Vagina (tissue), 2 donors: ENCODE measurements around the gene ZNF567.

Experiments used
- CTCF ChIP-seq, 3 experiments: fragments of 450-650 bp in 2 of 3; fragments of 200-600 bp in 1 of 3; sonication (generic) in 1 of 3; IDR thresholded peaks; one replicate each; pipeline ENCODE4 v1.5.1; 2017 to 2019; ENCODE audit warnings: antibody characterized with exemption in 3 of 3, mild to moderate bottlenecking in 2 of 3, moderate library complexity in 2 of 3
- POLR2A ChIP-seq, 2 donors: fragments of 450-650 bp; IDR thresholded peaks; one replicate each; pipeline ENCODE4 v1.6.1; 2017; ENCODE audit warnings: antibody characterized with exemption in 2 of 2, mild to moderate bottlenecking in 2 of 2, moderate library complexity in 2 of 2
- POLR2AphosphoS5 ChIP-seq, 2 donors: sonication (generic); formaldehyde crosslinking; IDR thresholded peaks; one replicate each; pipeline ENCODE4 v1.9.0; 2017; ENCODE audit warnings: antibody characterized with exemption in 2 of 2, mild to moderate bottlenecking in 2 of 2, low read depth in 1 of 2; ENCODE audit not compliant: insufficient read depth in 1 of 2

GRCh38 chr19:36686365-36687213, 823 bp upstream of the ZNF567 start:
- TF ChIP-seq CTCF (IDR thresholded peaks at IDR 0.05) (no peak), POLR2A (IDR thresholded peaks at IDR 0.05) (no peak), POLR2AphosphoS5 (IDR thresholded peaks at IDR 0.05; ENCODE audit: insufficient read depth in 1 of 2, low read depth in 1 of 2) (no peak)
